ENCODE data around the gene SYMPK. TPM values are rescaled to one million over a fixed set of nuclear protein-coding genes. Genes with fewer than 3 reads are reported as not detected.
"Not testable (repeated sequence)": the region's sequence is repeated elsewhere in the genome, so short reads cannot be mapped to it uniquely, and the experiment has no call there.

SYMPK gene
- total and polyA plus RNA-seq, 5 experiments from 2014 or later, result 4.4 to 91.1 (median 15.4) TPM

- POLR2A ChIA-PET, result no interaction called here
- H3K4me1 Mint-ChIP-seq, result peaks cover 5 to 29% (median 23%) of the 10 kb centered on the region in 4 donors
- H3K9me3 Mint-ChIP-seq, result no peaks in the 10 kb centered on the region
- ATAC-seq (no peak), DNase-seq (no peak)
- no peaks in the 10 kb centered on the region for H3K27me3 Mint-ChIP-seq
- peaks cover 0 to 37% (median 2%) of the 10 kb centered on the region in 3 donors for H3K36me3 Mint-ChIP-seq
- no peak overlapping the region for H3K27ac Mint-ChIP-seq
- H3K4me3 Mint-ChIP-seq, result peak overlapping the region in 2 of 10 donors; percentile 6 to 18
These were observed 36.3 kb upstream of the SYMPK start for GRCh38 chr19:45899253-45899652.

GRCh38 chr19:45897261-45897812 is 34.4 kb upstream of the SYMPK start:
- ATAC-seq (no peak), DNase-seq (no peak)
- Mint-ChIP-seq H3K4me1 (peaks cover 6 to 21% (median 17%) of the 10 kb centered on the region in 4 donors), H3K9me3 (no peaks in the 10 kb centered on the region), H3K27ac (no peak overlapping the region), H3K27me3 (no peaks in the 10 kb centered on the region), H3K4me3 (no peak overlapping the region), H3K36me3 (peaks cover 0 to 39% (median 2%) of the 10 kb centered on the region in 3 donors)
- POLR2A ChIA-PET, result no interaction called here

DNA sequence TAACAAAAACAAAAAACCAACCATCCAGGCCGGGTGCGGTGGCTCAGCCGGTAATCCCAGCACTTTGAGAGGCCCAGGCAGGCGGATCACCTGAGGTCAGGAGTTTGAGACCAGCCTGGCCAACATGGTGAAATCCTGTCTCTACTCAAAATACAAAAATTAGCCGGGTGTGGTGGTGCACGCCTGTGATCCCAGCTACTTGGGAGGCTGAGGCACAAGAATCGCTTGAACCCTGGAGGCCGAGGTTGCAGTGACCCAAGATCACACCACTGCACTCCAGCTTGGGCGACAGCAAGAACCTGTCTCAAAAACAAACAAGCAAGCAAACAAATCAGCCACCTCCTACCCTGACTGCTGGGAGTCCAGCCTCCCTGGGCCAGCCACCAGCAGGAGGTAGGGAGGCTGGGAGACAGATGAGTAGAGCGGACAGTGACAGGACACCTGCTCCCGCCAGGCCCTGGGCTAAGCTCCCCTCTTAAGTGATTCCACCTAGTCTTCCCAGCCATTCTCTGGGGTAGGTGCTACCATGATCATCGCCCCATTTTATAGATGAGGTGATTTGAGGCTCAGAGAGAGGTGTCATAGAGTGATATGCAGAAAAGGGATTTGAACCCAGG is 33.1 kb upstream of the SYMPK start:
- ATAC-seq, H3K9me3 Mint-ChIP-seq, H3K4me3 Mint-ChIP-seq, H3K27me3 Mint-ChIP-seq, H3K27ac Mint-ChIP-seq, POLR2A ChIA-PET, DNase-seq: not testable (repeated sequence)
- peaks cover 6 to 17% (median 12%) of the 10 kb centered on the region in 4 donors for H3K4me1 Mint-ChIP-seq
- H3K36me3 Mint-ChIP-seq, result peaks cover 0 to 39% (median 2%) of the 10 kb centered on the region in 3 donors

- Mint-ChIP-seq H3K4me3 (peak overlapping the region in 1 of 10 donors; percentile 12), H3K4me1 (peaks cover 6 to 11% (median 7%) of the 10 kb centered on the region in 4 donors), H3K36me3 (peaks cover 0 to 39% (median 2%) of the 10 kb centered on the region in 3 donors), H3K27me3 (no peaks in the 10 kb centered on the region), H3K27ac (no peak overlapping the region), H3K9me3 (no peaks in the 10 kb centered on the region)
- POLR2A ChIA-PET, result no interaction called here
- ATAC-seq (no peak), DNase-seq (no peak)
These were observed 32.6 kb upstream of the SYMPK start for GRCh38 chr19:45895519-45895972.

- H3K36me3 Mint-ChIP-seq, result peaks cover 0 to 17% (median 0%) of the 10 kb centered on the region in 3 donors
- no peak for ATAC-seq
- H3K9me3 Mint-ChIP-seq, result no peaks in the 10 kb centered on the region
- no peaks in the 10 kb centered on the region for H3K27me3 Mint-ChIP-seq
- no peak overlapping the region for H3K4me3 Mint-ChIP-seq
- POLR2A ChIA-PET, result interaction anchor here (0.5 kb wide), 1 partner anchor 945 kb away, joined by 4 read pairs; no protein-coding TSS in a partner anchor
- no peak for DNase-seq
- H3K27ac Mint-ChIP-seq, result no peak overlapping the region
- H3K4me1 Mint-ChIP-seq, result peaks cover 8 to 12% (median 11%) of the 10 kb centered on the region in 4 donors
These were observed 27.9 kb upstream of the SYMPK start for GRCh38 chr19:45890877-45891276.

DNA sequence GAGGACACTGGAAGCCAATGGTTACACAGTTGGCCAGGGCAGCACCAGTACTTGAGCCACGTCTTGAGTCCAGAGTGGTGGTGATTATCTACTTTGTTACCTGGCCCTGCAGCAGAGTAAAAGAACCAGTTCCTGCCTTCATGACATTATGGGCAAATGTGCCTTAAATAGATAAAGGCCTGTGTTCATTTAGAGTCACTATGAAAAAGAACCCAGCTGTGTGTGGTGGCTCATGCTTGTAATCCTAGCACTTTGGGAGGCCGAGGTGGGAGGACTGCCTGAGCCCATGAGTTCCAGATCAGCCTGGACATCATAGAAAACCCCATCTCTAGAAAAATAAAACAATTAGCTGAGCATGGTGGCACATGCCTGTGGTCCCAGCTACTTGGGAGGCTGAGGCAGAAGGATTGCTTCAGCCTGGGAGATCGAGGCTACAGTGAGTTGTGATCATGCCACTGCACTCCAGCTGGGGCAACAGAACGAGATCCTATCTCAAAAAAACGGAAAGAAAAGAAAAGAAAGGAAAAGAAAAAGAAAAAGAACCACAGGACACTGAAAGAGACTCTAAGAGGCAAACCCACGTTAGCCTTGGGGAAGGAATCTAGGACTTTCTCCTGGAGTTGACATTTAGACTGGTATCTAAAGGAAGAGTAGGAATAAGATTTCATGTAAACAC is 26.4 kb upstream of the SYMPK start:
- Mint-ChIP-seq H3K36me3 (peaks cover 0 to 6% (median 0%) of the 10 kb centered on the region in 3 donors), H3K9me3 (no peaks in the 10 kb centered on the region), H3K27ac (peak overlapping the region in 2 of 10 donors; percentile 84 to 90), H3K4me1 (peaks cover 8 to 14% (median 12%) of the 10 kb centered on the region in 4 donors), H3K4me3 (no peak overlapping the region), H3K27me3 (no peaks in the 10 kb centered on the region)
- DNase-seq (no peak), ATAC-seq (no peak)
- POLR2A ChIA-PET, result interaction anchor here (1.3 kb wide), 1 partner anchor 26 kb away, joined by 6 read pairs; the partner anchor contains the start of gene SYMPK

DNA sequence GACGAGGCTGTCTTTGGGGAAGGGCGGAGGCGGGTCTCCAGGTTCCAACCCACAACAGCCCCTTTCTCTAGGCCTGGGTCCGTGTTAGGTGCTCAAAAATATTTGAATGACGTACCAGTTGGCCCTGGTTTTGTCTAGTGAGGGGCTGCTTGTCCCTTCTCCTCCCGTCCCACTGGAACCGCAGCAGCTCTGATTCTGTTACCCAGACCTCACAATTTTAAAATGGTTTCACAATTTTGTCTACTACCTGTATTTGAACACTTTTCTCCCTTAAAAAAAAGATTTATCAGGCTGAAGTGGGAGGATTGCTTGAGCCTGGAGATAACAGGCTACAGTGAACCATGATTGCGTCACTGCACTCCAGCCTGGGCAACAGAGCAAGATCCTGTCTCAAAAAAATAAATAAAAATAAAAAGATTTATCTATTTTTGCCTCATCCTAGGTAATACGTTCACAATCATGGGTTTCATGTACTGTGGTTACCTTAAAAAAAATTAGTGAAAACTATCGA is 24.3 kb upstream of the SYMPK start:
- peaks cover 0 to 4% (median 0%) of the 10 kb centered on the region in 3 donors for H3K36me3 Mint-ChIP-seq
- ATAC-seq, result no peak
- POLR2A ChIA-PET, result interaction anchor here (1.2 to 3.9 kb wide), 3 partner anchors 15 to 25 kb away, joined by 6 to 46 read pairs (median 33); partner anchors contain the start of genes FOXA3, MYPOP and SYMPK
- H3K4me3 Mint-ChIP-seq, result peak overlapping the region; percentile 91 to 99 (median 98)
- DNase-seq, result no peak
- H3K4me1 Mint-ChIP-seq, result peaks cover 13 to 25% (median 22%) of the 10 kb centered on the region in 4 donors
- H3K9me3 Mint-ChIP-seq, result peaks cover 0 to 2% (median 0%) of the 10 kb centered on the region in 9 donors
- H3K27me3 Mint-ChIP-seq, result no peaks in the 10 kb centered on the region
- H3K27ac Mint-ChIP-seq, result peak overlapping the region; percentile 95 to 100 (median 98)

DNA sequence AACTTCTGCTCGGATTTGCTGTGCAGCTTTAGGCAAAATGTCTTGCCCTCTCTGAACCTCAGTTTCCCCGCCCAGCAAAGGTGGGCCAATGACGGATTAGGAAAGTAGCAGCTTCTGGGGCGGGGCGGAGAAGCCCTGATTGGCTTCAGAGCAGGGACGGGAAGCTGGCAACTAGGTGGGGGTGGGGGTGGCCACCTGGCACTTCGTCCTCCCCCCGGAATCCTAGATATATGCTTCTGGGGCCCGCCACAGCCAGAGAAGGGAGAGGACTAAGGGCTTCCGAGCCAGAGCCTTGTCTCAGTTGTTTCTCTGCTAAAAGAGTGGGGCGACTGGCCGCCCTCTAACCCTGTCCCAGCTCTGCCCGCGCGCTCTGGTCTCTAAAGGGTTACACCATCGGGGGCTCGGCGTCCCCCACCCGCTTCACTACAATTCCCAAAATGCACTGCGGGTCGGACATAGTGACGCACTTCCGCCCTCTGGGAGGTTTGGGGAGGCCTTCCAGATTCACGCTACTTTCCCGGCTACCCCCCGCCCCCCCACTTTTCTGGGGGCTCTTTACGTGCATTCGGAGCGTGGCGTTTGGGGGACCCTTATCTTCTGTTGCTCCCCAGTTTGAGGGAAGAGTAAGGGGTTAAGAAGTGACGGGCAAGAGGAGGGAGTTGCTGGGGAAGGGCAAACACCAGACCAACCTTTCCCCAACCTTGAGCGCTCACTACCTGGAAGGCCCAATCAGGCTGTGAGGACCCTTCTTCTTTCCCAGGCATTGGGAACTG is 23.7 kb upstream of the SYMPK start:
- POLR2A ChIA-PET, result interaction anchor here (0.6 to 3.9 kb wide), 9 partner anchors 15 to 117 kb away, joined by 3 to 46 read pairs (median 6); partner anchors contain the start of genes FOXA3, MYPOP, SIX5 and SYMPK
- Mint-ChIP-seq H3K4me3 (peak overlapping the region; percentile 91 to 99 (median 98)), H3K9me3 (peaks cover 0 to 2% (median 0%) of the 10 kb centered on the region in 9 donors), H3K4me1 (peaks cover 16 to 28% (median 25%) of the 10 kb centered on the region in 4 donors), H3K27ac (peak overlapping the region; percentile 95 to 100 (median 98)), H3K36me3 (peaks cover 0 to 4% (median 0%) of the 10 kb centered on the region in 3 donors), H3K27me3 (no peaks in the 10 kb centered on the region)
- DNase-seq (peak; percentile 77 to 94 (median 90)), ATAC-seq (peak; percentile 65 to 75)

GRCh38 chr19:45885556-45886426 is 22.8 kb upstream of the SYMPK start, which contains the start of gene IRF2BP1:
TSS of gene IRF2BP1 (minus strand) at chr19:45886141. CDS start at chr19:45885774, 367 bp downstream.
- ATAC-seq, result peak; percentile 78 to 80
- Mint-ChIP-seq H3K27ac (peak within 1 kb of the TSS; percentile 95 to 100 (median 98)), H3K9me3 (peaks cover 0 to 2% (median 0%) of the 10 kb centered on the region in 9 donors), H3K36me3 (peaks cover 0 to 4% (median 0%) of the 10 kb centered on the region in 3 donors), H3K27me3 (no peaks in the 10 kb centered on the region), H3K4me3 (peak within 1 kb of the TSS; percentile 91 to 99 (median 98)), H3K4me1 (peaks cover 18 to 31% (median 28%) of the 10 kb centered on the region in 4 donors)
- peak; percentile 78 to 95 (median 90) for DNase-seq
- POLR2A ChIA-PET, result interaction anchor here (0.6 to 3.9 kb wide), 11 partner anchors 16 to 155 kb away, joined by 3 to 46 read pairs (median 6); partner anchors contain the start of genes FOXA3, MYPOP, SIX5 and SYMPK

- peaks cover 16 to 31% (median 28%) of the 10 kb centered on the region in 4 donors for H3K4me1 Mint-ChIP-seq
- ATAC-seq, result no peak
- peak overlapping the region; percentile 33 to 91 (median 55) for H3K4me3 Mint-ChIP-seq
- H3K27ac Mint-ChIP-seq, result peak overlapping the region in 4 of 10 donors; percentile 34 to 84 (median 54)
- peaks cover 0 to 2% (median 0%) of the 10 kb centered on the region in 9 donors for H3K9me3 Mint-ChIP-seq
- H3K27me3 Mint-ChIP-seq, result peaks cover 0 to 2% (median 0%) of the 10 kb centered on the region in 5 donors
- H3K36me3 Mint-ChIP-seq, result no peaks in the 10 kb centered on the region
- POLR2A ChIA-PET, result interaction anchor here (0.6 to 3.9 kb wide), 7 partner anchors 17 to 1791 kb away, joined by 3 to 46 read pairs (median 4); partner anchors contain the start of genes FOXA3, MYPOP and SYMPK
- DNase-seq, result peak in 3 of 10 donors; percentile 21 to 57 (median 32)
These were observed 22.0 kb upstream of the SYMPK start for GRCh38 chr19:45884682-45885555.

All from naive thymus-derived CD8-positive, alpha-beta T cell (primary cell).